ENCODE measurements around the gene TTF2.

DNA sequence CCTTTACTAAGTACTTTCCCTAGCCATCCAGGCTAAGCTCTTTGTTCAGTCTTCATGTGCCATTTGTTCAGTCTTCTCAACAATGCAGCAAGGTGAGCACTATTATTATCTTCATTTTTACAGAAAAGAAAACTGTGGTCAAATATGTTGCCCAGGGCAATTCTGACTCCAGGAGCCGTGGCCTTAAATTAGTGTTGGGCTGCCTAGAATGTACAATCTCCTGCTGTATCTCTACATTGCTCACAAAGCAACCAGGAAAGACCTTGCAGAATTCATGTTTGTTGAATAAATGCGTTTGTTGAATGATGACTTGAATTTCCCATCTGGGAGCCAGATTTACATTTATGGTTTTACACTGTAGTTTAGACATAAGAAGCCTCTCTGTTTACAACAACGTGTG is 44.4 kb upstream of the TTF2 start:
- TF ChIP-seq, protein P1, sequence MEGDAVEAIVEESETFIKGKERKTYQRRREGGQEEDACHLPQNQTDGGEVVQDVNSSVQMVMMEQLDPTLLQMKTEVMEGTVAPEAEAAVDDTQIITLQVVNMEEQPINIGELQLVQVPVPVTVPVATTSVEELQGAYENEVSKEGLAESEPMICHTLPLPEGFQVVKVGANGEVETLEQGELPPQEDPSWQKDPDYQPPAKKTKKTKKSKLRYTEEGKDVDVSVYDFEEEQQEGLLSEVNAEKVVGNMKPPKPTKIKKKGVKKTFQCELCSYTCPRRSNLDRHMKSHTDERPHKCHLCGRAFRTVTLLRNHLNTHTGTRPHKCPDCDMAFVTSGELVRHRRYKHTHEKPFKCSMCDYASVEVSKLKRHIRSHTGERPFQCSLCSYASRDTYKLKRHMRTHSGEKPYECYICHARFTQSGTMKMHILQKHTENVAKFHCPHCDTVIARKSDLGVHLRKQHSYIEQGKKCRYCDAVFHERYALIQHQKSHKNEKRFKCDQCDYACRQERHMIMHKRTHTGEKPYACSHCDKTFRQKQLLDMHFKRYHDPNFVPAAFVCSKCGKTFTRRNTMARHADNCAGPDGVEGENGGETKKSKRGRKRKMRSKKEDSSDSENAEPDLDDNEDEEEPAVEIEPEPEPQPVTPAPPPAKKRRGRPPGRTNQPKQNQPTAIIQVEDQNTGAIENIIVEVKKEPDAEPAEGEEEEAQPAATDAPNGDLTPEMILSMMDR (conservative IDR thresholded peaks at IDR 0.05; ENCODE audit: low read depth, low read length): no peak
- no peak for TF ChIP-seq EZH2 (IDR thresholded peaks at IDR 0.05; ENCODE audit: borderline replicate concordance, low read depth, low read length, poor library complexity, severe bottlenecking)
